RWPE1 (cell line): Measurements from ENCODE around the gene RNPEP.

ENCODE experiments used
- CTCF ChIA-PET: fragments of 350-600 bp; sonication (Branson Sonifier 250); formaldehyde crosslinking; extraction: SDS; loops from one replicate; lab custom pipeline; 2021; lab: Yijun Ruan, JAX
- POLR2A ChIA-PET: fragments of 400-600 bp; formaldehyde crosslinking; extraction: SDS; loops from one replicate; lab custom pipeline; 2020; ENCODE audit warnings: antibody characterized with exemption; ENCODE audit not compliant: low non-redundant PET; lab: Yijun Ruan, JAX
- DNase-seq: peaks from one replicate; pipeline ENCODE4 v3.0.0; 2012; ENCODE audit warnings: low spot score
- H3K27ac ChIP-seq: fragments of 450-650 bp; 2 replicates; pipeline ENCODE4 v1.5.1; 2017
- TF ChIP-seq, protein P1 (sequence below): fragments of 450-650 bp; conservative IDR thresholded peaks from 2 replicates; pipeline ENCODE4 v1.5.1; 2017; ENCODE audit warnings: low read depth, mild to moderate bottlenecking

RNPEP gene

DNA sequence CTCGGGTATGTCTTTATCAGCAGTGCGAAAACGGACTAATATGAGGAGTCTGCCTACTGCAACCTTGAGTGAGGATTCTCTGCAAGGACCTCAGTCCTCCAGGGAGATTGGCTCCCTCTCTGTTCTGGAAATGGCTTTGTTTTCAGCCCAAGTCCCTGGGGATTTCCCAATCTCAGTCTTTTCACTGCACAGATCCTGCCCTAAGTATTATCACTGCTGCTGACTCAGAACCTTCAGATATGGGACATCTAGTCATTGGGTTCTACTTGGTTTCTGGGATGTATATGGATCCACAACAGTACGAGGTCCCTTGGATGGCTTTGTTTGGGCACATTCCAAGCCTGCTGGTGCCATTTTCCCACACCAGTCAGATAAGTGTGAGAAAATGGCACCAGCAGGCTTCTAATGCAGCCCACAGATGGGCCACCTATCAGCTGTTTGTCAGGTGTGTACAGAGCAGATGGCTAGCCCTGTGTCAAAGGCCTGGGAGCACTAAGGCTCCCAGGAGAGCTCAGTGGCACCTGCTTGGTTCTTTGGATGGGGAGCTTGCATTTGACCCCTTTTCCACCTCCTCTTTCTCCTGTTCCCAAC lies 55.4 kb downstream of the RNPEP start:
- TF ChIP-seq, protein P1, sequence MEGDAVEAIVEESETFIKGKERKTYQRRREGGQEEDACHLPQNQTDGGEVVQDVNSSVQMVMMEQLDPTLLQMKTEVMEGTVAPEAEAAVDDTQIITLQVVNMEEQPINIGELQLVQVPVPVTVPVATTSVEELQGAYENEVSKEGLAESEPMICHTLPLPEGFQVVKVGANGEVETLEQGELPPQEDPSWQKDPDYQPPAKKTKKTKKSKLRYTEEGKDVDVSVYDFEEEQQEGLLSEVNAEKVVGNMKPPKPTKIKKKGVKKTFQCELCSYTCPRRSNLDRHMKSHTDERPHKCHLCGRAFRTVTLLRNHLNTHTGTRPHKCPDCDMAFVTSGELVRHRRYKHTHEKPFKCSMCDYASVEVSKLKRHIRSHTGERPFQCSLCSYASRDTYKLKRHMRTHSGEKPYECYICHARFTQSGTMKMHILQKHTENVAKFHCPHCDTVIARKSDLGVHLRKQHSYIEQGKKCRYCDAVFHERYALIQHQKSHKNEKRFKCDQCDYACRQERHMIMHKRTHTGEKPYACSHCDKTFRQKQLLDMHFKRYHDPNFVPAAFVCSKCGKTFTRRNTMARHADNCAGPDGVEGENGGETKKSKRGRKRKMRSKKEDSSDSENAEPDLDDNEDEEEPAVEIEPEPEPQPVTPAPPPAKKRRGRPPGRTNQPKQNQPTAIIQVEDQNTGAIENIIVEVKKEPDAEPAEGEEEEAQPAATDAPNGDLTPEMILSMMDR = no peak
- no peak overlapping the region for H3K27ac ChIP-seq
- CTCF ChIA-PET = interaction anchor here (0.6 kb wide), 1 partner anchor 24 kb away, joined by 3 read pairs; no protein-coding TSS in a partner anchor
- POLR2A ChIA-PET = no interaction called here
- no peak for DNase-seq

DNA sequence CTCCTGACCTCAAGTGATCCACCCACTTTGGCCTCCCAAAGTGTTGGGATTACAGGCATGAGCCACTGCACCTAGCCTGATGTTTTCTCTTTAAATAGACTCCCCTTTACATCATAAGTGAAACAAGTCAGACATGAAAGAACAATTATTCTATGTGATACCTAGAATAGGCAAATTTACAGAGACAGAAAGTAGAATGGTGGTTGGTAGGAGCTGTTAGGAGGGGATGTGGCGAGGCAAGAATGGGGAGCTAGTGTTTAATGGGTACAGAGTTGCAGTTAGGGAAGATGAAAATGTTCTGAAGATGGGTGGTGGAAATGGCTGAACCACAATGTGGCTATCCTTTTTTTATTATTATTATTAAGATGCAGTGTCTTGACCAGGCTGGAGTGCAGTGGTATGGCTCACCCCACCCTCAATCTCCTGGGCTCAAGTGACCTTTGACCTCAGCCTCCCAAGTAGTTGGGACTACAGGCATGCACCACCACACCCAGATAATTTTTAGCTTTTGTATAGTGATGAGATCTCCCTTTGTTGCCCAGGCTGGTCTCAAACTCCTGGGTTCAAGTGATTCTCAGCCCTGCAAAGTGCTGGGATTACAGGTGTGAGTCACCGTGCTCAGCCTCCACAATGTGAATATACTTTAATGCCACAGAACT lies 56.4 kb downstream of the RNPEP start:
- CTCF ChIA-PET = interaction anchor here (1.1 kb wide), 1 partner anchor 39 kb away, joined by 3 read pairs; no protein-coding TSS in a partner anchor
- POLR2A ChIA-PET = no interaction called here
- TF ChIP-seq, protein P1 = no peak

DNA sequence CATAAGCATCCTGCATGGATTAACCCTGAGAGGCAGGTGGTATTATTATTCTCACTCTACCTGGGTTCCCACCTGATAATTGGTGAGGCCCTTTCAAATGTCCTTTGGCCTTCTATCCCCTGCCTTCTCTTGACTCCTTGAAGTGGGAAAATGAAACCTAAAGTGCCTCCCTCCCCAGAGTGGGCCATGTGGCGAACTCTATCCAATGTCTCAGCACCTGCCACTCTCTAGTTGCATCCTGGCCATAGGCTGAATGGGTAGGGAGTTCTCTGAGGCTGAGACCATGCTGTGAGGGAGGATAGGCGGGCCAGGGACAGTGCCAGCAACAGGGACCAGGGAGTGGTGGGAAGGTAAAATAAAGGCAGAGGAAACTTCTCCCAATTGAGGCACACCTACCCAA lies 63.3 kb downstream of the RNPEP start:
- TF ChIP-seq, protein P1 = no peak
- no peak for DNase-seq
- CTCF ChIA-PET = interaction anchor here (0.5 to 1.5 kb wide), 4 partner anchors 11 to 654 kb away, joined by 3 to 11 read pairs (median 8); no protein-coding TSS in a partner anchor
- POLR2A ChIA-PET = interaction anchor here (0.8 to 1.5 kb wide), 2 partner anchors 10 to 35 kb away, joined by 3 to 6 read pairs; partner anchors contain the start of gene ELF3
- H3K27ac ChIP-seq = no peak overlapping the region

More for the DNA sequence above, 56.4 kb downstream of the RNPEP start:
- DNase-seq = no peak
- H3K27ac ChIP-seq = no peak overlapping the region

DNA sequence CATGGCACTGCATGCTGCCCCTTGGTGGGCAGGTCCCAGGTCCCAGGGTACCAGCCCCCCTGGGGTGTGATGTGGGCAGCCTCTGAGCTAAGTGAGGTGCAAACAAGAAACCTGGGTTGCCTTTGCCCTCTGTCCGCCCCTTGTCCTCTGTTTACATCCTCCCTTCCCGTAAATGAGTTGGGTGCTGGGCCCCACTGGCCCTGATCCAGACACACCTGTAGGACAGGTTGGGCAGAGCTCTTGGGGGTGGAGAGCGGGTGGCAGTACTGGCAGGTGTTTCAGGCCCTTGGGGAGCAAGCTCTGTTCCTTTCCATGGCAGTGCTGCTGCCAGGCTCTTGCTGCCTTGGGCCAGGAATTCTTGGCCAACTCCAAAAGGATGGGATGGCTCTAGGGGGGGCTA lies 63.8 kb downstream of the RNPEP start:
- TF ChIP-seq, protein P1 = no peak
- ChIA-PET CTCF (interaction anchor here (0.5 to 1.5 kb wide), 4 partner anchors 9 to 38 kb away, joined by 3 to 11 read pairs (median 8); no protein-coding TSS in a partner anchor), POLR2A (interaction anchor here (0.8 to 1.5 kb wide), 2 partner anchors 11 to 36 kb away, joined by 3 to 6 read pairs; partner anchors contain the start of gene ELF3)
- H3K27ac ChIP-seq = no peak overlapping the region
- DNase-seq = peak; percentile 78

GRCh38 chr1:202046748-202047708 lies 64.6 kb downstream of the RNPEP start:
- H3K27ac ChIP-seq = no peak overlapping the region
- peak; percentile 63 for DNase-seq
- ChIA-PET POLR2A (interaction anchor here (1.5 kb wide), 1 partner anchor 12 kb away, joined by 3 read pairs; no protein-coding TSS in a partner anchor), CTCF (interaction anchor here (0.5 to 1.5 kb wide), 6 partner anchors 8 to 176 kb away, joined by 3 to 11 read pairs (median 4); no protein-coding TSS in a partner anchor)
- TF ChIP-seq, protein P1 = no peak

GRCh38 chr1:202047977-202048376 lies 65.5 kb downstream of the RNPEP start:
- CTCF ChIA-PET = interaction anchor here (0.5 to 1.1 kb wide), 4 partner anchors 41 to 175 kb away, joined by 3 to 4 read pairs (median 4); no protein-coding TSS in a partner anchor
- no peak overlapping the region for H3K27ac ChIP-seq
- POLR2A ChIA-PET = no interaction called here
- no peak for DNase-seq
- TF ChIP-seq, protein P1 = no peak
